H1 (cell line): ENCODE results near the gene SLC7A10. TPM values are rescaled to one million over a fixed set of nuclear protein-coding genes. Genes with fewer than 3 reads are reported as not detected.

Source experiments
- CTCF ChIA-PET: fragments of 300-600 bp; sonication (Branson Sonifier 250); formaldehyde crosslinking; loops from one replicate; lab custom pipeline; 2021; ENCODE audit not compliant: partially characterized antibody; lab: Charles Lee
- POLR2A ChIA-PET: fragments of 300-600 bp; sonication (Branson Sonifier 250); formaldehyde crosslinking; loops from one replicate; lab custom pipeline; 2021; ENCODE audit warnings: inconsistent platforms; ENCODE audit not compliant: partially characterized antibody; lab: Charles Lee
- DNase-seq, 2 experiments: peaks; one replicate each; pipeline versions ENCODE4 v3.0.0 to v3.0.0-alpha.2; 2010 to 2022; ENCODE audit warnings: low spot score in 2 of 2, low read depth in 1 of 2, mixed read lengths in 1 of 2
- FAIRE-seq: peaks from 2 replicates; lab custom pipeline; 2011; peaks lifted over from hg19 to GRCh38; lab: Jason Lieb, UNC
- H2AFZ ChIP-seq: 2 replicates; pipeline ENCODE4 v1.8.1; 2012; ENCODE audit warnings: low read length, inconsistent platforms
- H2AK5ac ChIP-seq: 2 replicates; pipeline ENCODE4 v1.6.1; 2013; ENCODE audit warnings: low read depth, low read length
- H2BK120ac ChIP-seq: replicated peaks from 2 replicates; pipeline ENCODE3; 2013; ENCODE audit warnings: low read depth, low read length, inconsistent platforms
- H2BK12ac ChIP-seq: 2 replicates; pipeline ENCODE4 v1.6.1; 2013; ENCODE audit warnings: low read depth, low read length
- H2BK15ac ChIP-seq: 2 replicates; pipeline ENCODE4 v1.6.1; 2013; ENCODE audit warnings: low read length
- H2BK20ac ChIP-seq: 2 replicates; pipeline ENCODE4 v1.6.1; 2013; ENCODE audit warnings: low read length
- H2BK5ac ChIP-seq: 2 replicates; pipeline ENCODE4 v1.6.1; 2013; ENCODE audit warnings: low read depth, low read length
- H3K14ac ChIP-seq: 2 replicates; pipeline ENCODE4 v1.6.1; 2013; ENCODE audit warnings: inconsistent platforms; ENCODE audit not compliant: insufficient read length
- H3K18ac ChIP-seq: 2 replicates; pipeline ENCODE4 v1.6.1; 2013; ENCODE audit warnings: low read length; ENCODE audit errors: extremely low read depth
- H3K23ac ChIP-seq: 2 replicates; pipeline ENCODE4 v1.6.1; 2013; ENCODE audit warnings: inconsistent platforms; ENCODE audit not compliant: insufficient read length
- H3K23me2 ChIP-seq: 2 replicates; pipeline ENCODE4 v1.6.1; 2013; ENCODE audit warnings: low read depth, low read length
- H3K27ac ChIP-seq: 2 replicates; pipeline ENCODE4 v1.6.1; 2011; ENCODE audit warnings: low read depth, low read length, inconsistent platforms
- H3K27me3 ChIP-seq, 4 experiments: replicated peaks in 1 of 4; 1 replicate in 1 of 4; 2 replicates in 3 of 4; pipeline versions ENCODE4 v1.6.1 to v1.8.1; 2011 to 2013; ENCODE audit warnings: low read length in 3 of 4, mild to moderate bottlenecking in 3 of 4, inconsistent platforms in 2 of 4, mixed read lengths in 2 of 4, moderate library complexity in 1 of 4; ENCODE audit not compliant: control insufficient read depth in 3 of 4, insufficient read depth in 3 of 4; ENCODE audit errors: extremely low read depth in 1 of 4
- H3K36me3 ChIP-seq, 4 experiments: 2 replicates each; pipeline versions ENCODE4 v1.6.1 to v1.8.1; 2011 to 2013; ENCODE audit warnings: mild to moderate bottlenecking in 4 of 4, low read length in 3 of 4, moderate library complexity in 2 of 4, control low read depth in 1 of 4, inconsistent platforms in 1 of 4; ENCODE audit not compliant: insufficient read depth in 4 of 4, control insufficient read depth in 2 of 4
- H3K4ac ChIP-seq: replicated peaks from 2 replicates; pipeline ENCODE3; 2013; ENCODE audit warnings: low read length, low read depth, mixed read lengths, inconsistent platforms; ENCODE audit not compliant: insufficient read length
- H3K4me1 ChIP-seq, 4 experiments: replicated peaks in 1 of 4; 1 replicate in 1 of 4; 2 replicates in 3 of 4; pipeline versions ENCODE4 v1.6.1 to v1.8.1; 2011 to 2013; ENCODE audit warnings: low read length in 3 of 4, inconsistent platforms in 2 of 4, mixed read lengths in 1 of 4; ENCODE audit not compliant: insufficient read depth in 4 of 4, control insufficient read depth in 3 of 4
- H3K4me2 ChIP-seq, 2 experiments: 2 replicates each; pipeline versions ENCODE4 v1.6.1 to v1.8.1; 2011 to 2013; ENCODE audit warnings: low read depth in 2 of 2, low read length in 2 of 2, control low read depth in 1 of 2, inconsistent platforms in 1 of 2, mild to moderate bottlenecking in 1 of 2; ENCODE audit not compliant: insufficient read depth in 1 of 2
- H3K4me3 ChIP-seq, 4 experiments: fragments of 200-600, 300-600 bp in 1 of 4; sonication (generic), shearing (Covaris generic), sonication (Bioruptor Twin) in 1 of 4; 2 replicates each; pipeline versions ENCODE4 v1.5.1 to v1.8.1; 2011 to 2016; ENCODE audit warnings: low read length in 4 of 4, low read depth in 3 of 4, control low read depth in 2 of 4, inconsistent platforms in 2 of 4, mild to moderate bottlenecking in 2 of 4, mixed read lengths in 1 of 4, moderate library complexity in 1 of 4; ENCODE audit not compliant: insufficient read depth in 2 of 4; ENCODE audit errors: extremely low read depth in 1 of 4
- H3K56ac ChIP-seq: replicated peaks from 2 replicates; pipeline ENCODE3; 2013; ENCODE audit warnings: low read depth, mild to moderate bottlenecking, mixed read lengths, low read length, inconsistent platforms; ENCODE audit not compliant: insufficient read length
- H3K79me1 ChIP-seq: 2 replicates; pipeline ENCODE4 v1.6.1; 2013; ENCODE audit warnings: low read depth, low read length, control low read depth
- H3K79me2 ChIP-seq, 2 experiments: 2 replicates each; pipeline versions ENCODE4 v1.6.1 to v1.8.1; 2012 to 2013; ENCODE audit warnings: low read length in 2 of 2, mild to moderate bottlenecking in 2 of 2, inconsistent platforms in 1 of 2; ENCODE audit not compliant: insufficient read depth in 2 of 2, control insufficient read depth in 1 of 2
- H3K9ac ChIP-seq, 4 experiments: replicated peaks in 1 of 4; 1 replicate in 1 of 4; 2 replicates in 3 of 4; pipeline versions ENCODE4 v1.6.1 to v1.8.1; 2011 to 2013; ENCODE audit warnings: low read depth in 3 of 4, low read length in 3 of 4, control low read depth in 2 of 4, mild to moderate bottlenecking in 2 of 4, moderate library complexity in 2 of 4, inconsistent platforms in 1 of 4; ENCODE audit errors: extremely low read depth in 1 of 4
- H3K9me3 ChIP-seq, 2 experiments: 2 replicates each; pipeline versions ENCODE4 v1.6.1 to v1.8.1; 2012 to 2013; ENCODE audit warnings: mild to moderate bottlenecking in 2 of 2, moderate library complexity in 2 of 2, control low read depth in 1 of 2, inconsistent platforms in 1 of 2, low read depth in 1 of 2, low read length in 1 of 2, mixed read lengths in 1 of 2; ENCODE audit not compliant: insufficient read depth in 2 of 2
- H4K20me1 ChIP-seq, 2 experiments: replicated peaks in 1 of 2; 2 replicates each; pipeline versions ENCODE3 to v1.8.1; 2011 to 2013; ENCODE audit warnings: inconsistent platforms in 2 of 2, low read length in 2 of 2, mild to moderate bottlenecking in 1 of 2; ENCODE audit not compliant: insufficient read depth in 2 of 2, control insufficient read depth in 1 of 2
- H4K5ac ChIP-seq: 2 replicates; pipeline ENCODE4 v1.6.1; 2013; ENCODE audit warnings: low read length, low read depth, mixed read lengths, inconsistent platforms; ENCODE audit not compliant: insufficient read length
- H4K8ac ChIP-seq: 2 replicates; pipeline ENCODE4 v1.8.0; 2013; ENCODE audit warnings: mild to moderate bottlenecking, moderate library complexity, low read length, inconsistent platforms; ENCODE audit not compliant: insufficient read depth; ENCODE audit errors: extremely low read depth
- H4K91ac ChIP-seq: replicated peaks from 2 replicates; pipeline ENCODE3; 2013; ENCODE audit warnings: low read length, mixed read lengths, inconsistent platforms; ENCODE audit not compliant: insufficient read length
- ASH2L ChIP-seq: fragments of 200-600, 300-600 bp; sonication (generic); IDR thresholded peaks from one replicate; pipeline ENCODE4 v1.7.1; 2017; ENCODE audit warnings: low read length
- ATF3 ChIP-seq: IDR thresholded peaks from 2 replicates; pipeline ENCODE4 v1.6.1; 2011; ENCODE audit warnings: low read depth, mild to moderate bottlenecking, low read length; ENCODE audit not compliant: insufficient read depth
- BCL11A ChIP-seq, 2 experiments: IDR thresholded peaks; one replicate each; pipeline ENCODE4 v1.6.1; 2011; ENCODE audit warnings: low read depth in 2 of 2, low read length in 2 of 2, mild to moderate bottlenecking in 2 of 2
- CEBPB ChIP-seq: IDR thresholded peaks from 2 replicates; pipeline ENCODE4 v1.6.1; 2012; ENCODE audit warnings: low read depth, low read length
- EGR1 ChIP-seq: IDR thresholded peaks from 2 replicates; pipeline ENCODE4 v1.6.1; 2011; ENCODE audit warnings: low read depth, low read length, borderline replicate concordance
- GTF2F1 ChIP-seq: IDR thresholded peaks from 2 replicates; pipeline ENCODE4 v1.6.1; 2012; ENCODE audit warnings: low read depth, low read length, improper control_type of control experiment, borderline replicate concordance
- HDAC6 ChIP-seq: IDR thresholded peaks from one replicate; pipeline ENCODE4 v1.7.1; 2012; ENCODE audit warnings: low read depth, mild to moderate bottlenecking, inconsistent platforms, low read length, moderate library complexity
- KDM4A ChIP-seq: IDR thresholded peaks from one replicate; pipeline ENCODE4 v1.7.1; 2012; ENCODE audit warnings: low read depth, mild to moderate bottlenecking, moderate library complexity, low read length, inconsistent platforms; ENCODE audit not compliant: severe bottlenecking
- NRF1 ChIP-seq: IDR thresholded peaks from 2 replicates; pipeline ENCODE4 v1.6.1; 2011; ENCODE audit warnings: mild to moderate bottlenecking, low read depth, low read length, improper control_type of control experiment
- RBBP5 ChIP-seq: IDR thresholded peaks from 2 replicates; pipeline ENCODE4 v1.7.1; 2012; ENCODE audit warnings: low read depth, mild to moderate bottlenecking, inconsistent platforms, low read length, moderate library complexity, borderline replicate concordance
- RNF2 ChIP-seq: fragments of 200-900, 300-1000 bp; sonication (generic); IDR thresholded peaks from 2 replicates; pipeline ENCODE4 v1.7.1; 2016; ENCODE audit warnings: borderline replicate concordance, low read depth, mild to moderate bottlenecking, antibody characterized with exemption, low read length; ENCODE audit not compliant: poor library complexity, severe bottlenecking; ENCODE audit errors: missing control alignments
- SIX5 ChIP-seq: IDR thresholded peaks from 2 replicates; pipeline ENCODE4 v1.6.1; 2011; ENCODE audit warnings: mild to moderate bottlenecking, low read depth, low read length
- SRF ChIP-seq: IDR thresholded peaks from 2 replicates; pipeline ENCODE4 v1.6.1; 2011; ENCODE audit warnings: mild to moderate bottlenecking, low read depth, low read length, moderate library complexity
- TAF1 ChIP-seq: IDR thresholded peaks from 2 replicates; pipeline ENCODE4 v1.6.1; 2011; ENCODE audit warnings: mild to moderate bottlenecking, low read depth, low read length
- TCF12 ChIP-seq: IDR thresholded peaks from 2 replicates; pipeline ENCODE4 v1.6.1; 2011; ENCODE audit warnings: low read depth, mild to moderate bottlenecking, low read length
- WGBS, 2 experiments: shearing (Covaris generic) in 1 of 2; methylation state at CpG; one replicate each; pipeline versions ENCODE4 v1.1.6 to v1.1.7; 2013 to 2015; ENCODE audit warnings: low lambda C conversion rate in 2 of 2, mixed read lengths in 2 of 2, inconsistent platforms in 1 of 2, low coverage in 1 of 2, missing lambda C conversion rate in 1 of 2; ENCODE audit not compliant: insufficient replicate concordance in 2 of 2, insufficient coverage in 1 of 2, insufficient read length in 1 of 2; ENCODE audit errors: extremely low coverage in 1 of 2, missing lambda C conversion rate in 1 of 2; 5-methylcytosine and 5-hydroxymethylcytosine counted together
- polyA plus RNA-seq, 7 experiments: library from polyadenylated mRNA; depleted of rRNA in 3 of 7; stranded (reverse) in 5 of 7; unstranded in 2 of 7; fragments of >200 nt in 5 of 7; fragments of 200-250 nt in 2 of 7; gene quantifications; 1 replicate in 5 of 7; 2 replicates in 1 of 7; 4 replicates in 1 of 7; pipeline versions ENCODE4 v1.2.1 to v1.2.3, GENCODE V29; 2011 to 2013; ENCODE audit warnings: missing spikeins in 2 of 7, mixed read lengths in 2 of 7
- total RNA-seq: library from RNA; stranded (reverse); fragmentation: NEBNext Ultra II Directional; extraction: Animal tissue kit (Norgen Biotek cat#: 25700); gene quantifications from 2 replicates; pipeline ENCODE4 v1.2.1, GENCODE V29; 2021

Gene SLC7A10
- total and polyA plus RNA-seq, 2 of the 8 experiments (the other 6 are each of a cell fraction or from before 2014, with no cell fraction given), result 3.7 to 7.1 TPM

GRCh38 chr19:33270769-33271168 is 45.1 kb upstream of the SLC7A10 start:
- Histone ChIP-seq H2BK15ac (no peak overlapping the region), H3K9ac (no peak overlapping the region), H3K4me2 (no peak overlapping the region), H3K36me3 (no peaks in the 10 kb centered on the region), H3K4me3 (no peak overlapping the region), H2AFZ (no peak overlapping the region), H2BK5ac (no peak overlapping the region), H4K20me1 (no peaks in the 10 kb centered on the region), H2BK12ac (no peak overlapping the region), H3K23me2 (no peaks in the 10 kb centered on the region), H2BK120ac (no peak overlapping the region), H2BK20ac (no peak overlapping the region), H3K56ac (no peak overlapping the region), H4K91ac (no peak overlapping the region), H3K27me3 (no peaks in the 10 kb centered on the region), H3K23ac (no peak overlapping the region), H4K5ac (no peak overlapping the region), H3K4me1 (peaks cover 0 to 22% (median 10%) of the 10 kb centered on the region in 4 experiments; a peak in 6 of 7 replicates), H4K8ac (no peak overlapping the region), H3K14ac (no peak overlapping the region), H2AK5ac (no peak overlapping the region), H3K4ac (no peak overlapping the region), H3K9me3 (no peaks in the 10 kb centered on the region), H3K79me1 (no peaks in the 10 kb centered on the region), H3K27ac (no peak overlapping the region), H3K18ac (no peak overlapping the region), H3K79me2 (no peaks in the 10 kb centered on the region)
- no peak for TF ChIP-seq RNF2
- TF ChIP-seq EGR1, result no peak
- no peak for TF ChIP-seq SRF
- TF ChIP-seq ATF3, result no peak
- TF ChIP-seq ASH2L, result no peak
- TF ChIP-seq NRF1, result no peak
- no peak for TF ChIP-seq RBBP5
- TF ChIP-seq GTF2F1, result no peak
- TF ChIP-seq KDM4A, result no peak
- TF ChIP-seq TCF12, result no peak
- TF ChIP-seq CEBPB, result no peak
- TF ChIP-seq TAF1, result no peak
- no peak for TF ChIP-seq HDAC6
- TF ChIP-seq BCL11A (IDR thresholded peaks at IDR 0.05; ENCODE audit: low read depth in 2 of 2, low read length in 2 of 2), result no peak
- TF ChIP-seq SIX5, result no peak
- DNase-seq (no peak), FAIRE-seq (no peak)
- CTCF ChIA-PET, result interaction anchor here (1.1 to 2.6 kb wide), 6 partner anchors 9 to 41 kb away, joined by 3 to 11 read pairs (median 4); no protein-coding TSS in a partner anchor
- no CpG with 5 or more reads among the region's 1 CpG for WGBS, 2 experiments
- POLR2A ChIA-PET, result interaction anchor here (1.7 kb wide), 1 partner anchor 10 kb away, joined by 8 read pairs; no protein-coding TSS in a partner anchor
